HUES6 (cell line): ENCODE measurements around the gene SOCS1.

Source experiments
- H3K27ac ChIP-seq: 2 replicates; pipeline ENCODE4 v1.7.0; 2013; ENCODE audit warnings: low read depth, mild to moderate bottlenecking, low read length, inconsistent platforms
- H3K27me3 ChIP-seq: 2 replicates; pipeline ENCODE4 v1.6.1; 2013; ENCODE audit warnings: low read length; ENCODE audit not compliant: control insufficient read depth, insufficient read depth
- H3K36me3 ChIP-seq: 2 replicates; pipeline ENCODE4 v1.6.1; 2013; ENCODE audit warnings: low read length; ENCODE audit not compliant: control insufficient read depth, insufficient read depth
- H3K4me1 ChIP-seq: 2 replicates; pipeline ENCODE4 v1.6.1; 2013; ENCODE audit warnings: low read length; ENCODE audit not compliant: control insufficient read depth, insufficient read depth
- H3K4me3 ChIP-seq: 2 replicates; pipeline ENCODE4 v1.5.1; 2013; ENCODE audit warnings: low read depth, low read length
- H3K9ac ChIP-seq: one replicate; pipeline ENCODE4 v1.6.1; 2013; ENCODE audit warnings: mild to moderate bottlenecking, low read length
- H3K9me3 ChIP-seq: 2 replicates; pipeline ENCODE4 v1.6.1; 2013; ENCODE audit warnings: low read depth, low read length; ENCODE audit not compliant: control insufficient read depth, insufficient read depth

Gene SOCS1

GRCh38 chr16:11257131-11257938, 1.3 kb upstream of the SOCS1 start:
- Histone ChIP-seq H3K27ac (no peak overlapping the region), H3K4me1 (peaks cover 26% of the 10 kb centered on the region), H3K9me3 (no peaks in the 10 kb centered on the region), H3K36me3 (peaks cover 22% of the 10 kb centered on the region), H3K4me3 (peak overlapping the region; percentile 73), H3K27me3 (no peaks in the 10 kb centered on the region), H3K9ac (peak overlapping the region; percentile 14)

- Histone ChIP-seq H3K4me1 (peaks cover 26% of the 10 kb centered on the region), H3K36me3 (peaks cover 22% of the 10 kb centered on the region), H3K4me3 (peak overlapping the region; percentile 73), H3K27ac (peak overlapping the region; percentile 63; the same call in 1 of the 2 replicates), H3K9me3 (no peaks in the 10 kb centered on the region), H3K27me3 (no peaks in the 10 kb centered on the region), H3K9ac (peak overlapping the region; percentile 64)
These were observed 692 bp upstream of the SOCS1 start for GRCh38 chr16:11256661-11257130.

GRCh38 chr16:11254913-11255736, 879 bp downstream of the SOCS1 start:
- Histone ChIP-seq H3K9me3 (no peaks in the 10 kb centered on the region), H3K27me3 (no peaks in the 10 kb centered on the region), H3K36me3 (peaks cover 22% of the 10 kb centered on the region), H3K4me3 (peak overlapping the region; percentile 80), H3K9ac (peak overlapping the region; percentile 72), H3K27ac (peak overlapping the region; percentile 31; the same call in 1 of the 2 replicates), H3K4me1 (peaks cover 19% of the 10 kb centered on the region)

GRCh38 chr16:11253995-11254912, 1.8 kb downstream of the SOCS1 start:
- Histone ChIP-seq H3K9ac (peak overlapping the region; percentile 72), H3K4me1 (peaks cover 22% of the 10 kb centered on the region), H3K36me3 (peaks cover 22% of the 10 kb centered on the region), H3K4me3 (peak overlapping the region; percentile 80), H3K27me3 (no peaks in the 10 kb centered on the region), H3K9me3 (no peaks in the 10 kb centered on the region), H3K27ac (no peak overlapping the region; the same call in 1 of the 2 replicates)

GRCh38 chr16:11253009-11253994, 2.7 kb downstream of the SOCS1 start:
- H3K27ac ChIP-seq, result no peak overlapping the region
- no peak overlapping the region for H3K9ac ChIP-seq
- H3K4me3 ChIP-seq, result peak overlapping the region; percentile 80
- H3K9me3 ChIP-seq, result no peaks in the 10 kb centered on the region
- no peaks in the 10 kb centered on the region for H3K27me3 ChIP-seq
- peaks cover 22% of the 10 kb centered on the region for H3K36me3 ChIP-seq
- H3K4me1 ChIP-seq, result peaks cover 22% of the 10 kb centered on the region

GRCh38 chr16:11252482-11252931, 3.5 kb downstream of the SOCS1 start:
- Histone ChIP-seq H3K4me1 (peaks cover 20% of the 10 kb centered on the region), H3K4me3 (no peak overlapping the region), H3K27me3 (no peaks in the 10 kb centered on the region), H3K36me3 (peaks cover 22% of the 10 kb centered on the region), H3K9ac (no peak overlapping the region), H3K9me3 (no peaks in the 10 kb centered on the region), H3K27ac (no peak overlapping the region)

GRCh38 chr16:11251525-11252481, 4.2 kb downstream of the SOCS1 start:
- Histone ChIP-seq H3K27ac (no peak overlapping the region), H3K4me1 (peaks cover 15% of the 10 kb centered on the region), H3K36me3 (peaks cover 22% of the 10 kb centered on the region), H3K27me3 (no peaks in the 10 kb centered on the region), H3K4me3 (no peak overlapping the region), H3K9ac (no peak overlapping the region), H3K9me3 (no peaks in the 10 kb centered on the region)

GRCh38 chr16:11250786-11251524, 5.0 kb downstream of the SOCS1 start:
- Histone ChIP-seq H3K27me3 (no peaks in the 10 kb centered on the region), H3K36me3 (peaks cover 22% of the 10 kb centered on the region), H3K4me3 (no peak overlapping the region), H3K9ac (no peak overlapping the region), H3K27ac (no peak overlapping the region), H3K9me3 (no peaks in the 10 kb centered on the region), H3K4me1 (peaks cover 15% of the 10 kb centered on the region)
